Raji (cell line): ENCODE results near the gene LRRC47.
A peak's percentile ranks its signal among the peaks of the same experiment; 100 is the strongest.

Experiments used
- POLR2A ChIP-seq: IDR thresholded peaks from 2 replicates; pipeline ENCODE4 v1.6.1; 2011; ENCODE audit warnings: low read depth, low read length, control low read depth; ENCODE audit not compliant: insufficient read depth

LRRC47 gene

GRCh38 chr1:3817821-3818597 lies 21.7 kb upstream of the LRRC47 start:
- TF ChIP-seq POLR2A: no peak

- TF ChIP-seq POLR2A: no peak
Observed at GRCh38 chr1:3817138-3817740, 20.9 kb upstream of the LRRC47 start.

GRCh38 chr1:3816331-3817137 lies 20.2 kb upstream of the LRRC47 start:
- no peak for TF ChIP-seq POLR2A

- no peak for TF ChIP-seq POLR2A
Observed at GRCh38 chr1:3814771-3815561, 18.7 kb upstream of the LRRC47 start.

- no peak for TF ChIP-seq POLR2A
Observed at GRCh38 chr1:3814065-3814464, 17.8 kb upstream of the LRRC47 start.

GRCh38 chr1:3811595-3811911 lies 15.3 kb upstream of the LRRC47 start:
- no peak for TF ChIP-seq POLR2A

- no peak for TF ChIP-seq POLR2A
Observed at GRCh38 chr1:3809680-3810079, 13.4 kb upstream of the LRRC47 start.

GRCh38 chr1:3807769-3808168 lies 11.5 kb upstream of the LRRC47 start:
- TF ChIP-seq POLR2A: no peak

GRCh38 chr1:3805038-3805437 lies 8.7 kb upstream of the LRRC47 start:
- no peak for TF ChIP-seq POLR2A

- TF ChIP-seq POLR2A: no peak
Observed at GRCh38 chr1:3803905-3804626, 7.8 kb upstream of the LRRC47 start.

- 0 out of 2 replicates have a peak, but pooled peaks have one; percentile 17 for TF ChIP-seq POLR2A
Observed at GRCh38 chr1:3799976-3800685, 3.8 kb upstream of the LRRC47 start.

- TF ChIP-seq POLR2A: no peak
Observed at GRCh38 chr1:3795453-3796214, 664 bp downstream of the LRRC47 start.

- no peak for TF ChIP-seq POLR2A
Observed at GRCh38 chr1:3790952-3791351, 5.3 kb downstream of the LRRC47 start.
